ENCODE measurements around the gene KCNIP2.

- TF ChIP-seq CTCF (IDR thresholded peaks at IDR 0.05 in 4 of 5, conservative IDR thresholded peaks at IDR 0.05 in 1 of 5) = no peak
- no peak for TF ChIP-seq POLR2A (IDR thresholded peaks at IDR 0.05)
These were observed 8.0 kb upstream of the KCNIP2 start for GRCh38 chr10:101851411-101852116.

All from gastrocnemius medialis (tissue), 4 donors.